HEK293 (cell line): ENCODE measurements around the gene CSGALNACT2.

Source experiments
- CTCF ChIP-seq: fragments of 450-650 bp; formaldehyde crosslinking; IDR thresholded peaks from 2 replicates; pipeline ENCODE4 v1.5.1; 2016; ENCODE audit warnings: missing biosample characterization, missing genetic modification characterization
- KLF1 ChIP-seq: fragments of 450-650 bp; formaldehyde crosslinking; IDR thresholded peaks from 2 replicates; pipeline ENCODE4 v1.5.1; 2016; ENCODE audit warnings: missing biosample characterization, missing genetic modification characterization
- ZFP37 ChIP-seq: fragments of 450-650 bp; formaldehyde crosslinking; IDR thresholded peaks from 2 replicates; pipeline ENCODE4 v1.5.1; 2016; ENCODE audit warnings: missing biosample characterization, missing genetic modification characterization
- ZFP41 ChIP-seq: fragments of 450-650 bp; formaldehyde crosslinking; IDR thresholded peaks from 2 replicates; pipeline ENCODE4 v1.5.1; 2016; ENCODE audit warnings: missing biosample characterization, missing genetic modification characterization, borderline replicate concordance
- ZNF362 ChIP-seq: fragments of 450-650 bp; formaldehyde crosslinking; IDR thresholded peaks from 2 replicates; pipeline ENCODE4 v1.5.1; 2016; ENCODE audit warnings: missing biosample characterization, missing genetic modification characterization
- ZNF433 ChIP-seq: fragments of 450-650 bp; formaldehyde crosslinking; IDR thresholded peaks from 2 replicates; pipeline ENCODE4 v1.5.1; 2016; ENCODE audit warnings: missing biosample characterization, missing genetic modification characterization, low read depth
- ZNF645 ChIP-seq: fragments of 450-650 bp; formaldehyde crosslinking; IDR thresholded peaks from 2 replicates; pipeline ENCODE4; 2016; ENCODE audit warnings: missing biosample characterization, missing genetic modification characterization
- ZNF768 ChIP-seq: fragments of 450-650 bp; formaldehyde crosslinking; IDR thresholded peaks from 2 replicates; pipeline ENCODE4 v1.5.1; 2018; ENCODE audit warnings: missing biosample characterization, mild to moderate bottlenecking, missing genetic modification characterization
- TF ChIP-seq, protein P1 (sequence below): fragments of 450-650 bp; formaldehyde crosslinking; IDR thresholded peaks from 2 replicates; pipeline ENCODE4 v1.5.1; 2017; ENCODE audit warnings: missing biosample characterization, mild to moderate bottlenecking, missing genetic modification characterization, moderate library complexity
- TF ChIP-seq, protein P2 (sequence below): fragments of 450-650 bp; IDR thresholded peaks from 2 replicates; pipeline ENCODE4 v1.5.1; 2018; ENCODE audit warnings: missing biosample characterization, missing genetic modification characterization
- TF ChIP-seq, protein P3 (sequence below): fragments of 450-650 bp; formaldehyde crosslinking; IDR thresholded peaks from 2 replicates; pipeline ENCODE4 v1.5.1; 2016; ENCODE audit warnings: missing biosample characterization, missing genetic modification characterization, low read depth

DNA sequence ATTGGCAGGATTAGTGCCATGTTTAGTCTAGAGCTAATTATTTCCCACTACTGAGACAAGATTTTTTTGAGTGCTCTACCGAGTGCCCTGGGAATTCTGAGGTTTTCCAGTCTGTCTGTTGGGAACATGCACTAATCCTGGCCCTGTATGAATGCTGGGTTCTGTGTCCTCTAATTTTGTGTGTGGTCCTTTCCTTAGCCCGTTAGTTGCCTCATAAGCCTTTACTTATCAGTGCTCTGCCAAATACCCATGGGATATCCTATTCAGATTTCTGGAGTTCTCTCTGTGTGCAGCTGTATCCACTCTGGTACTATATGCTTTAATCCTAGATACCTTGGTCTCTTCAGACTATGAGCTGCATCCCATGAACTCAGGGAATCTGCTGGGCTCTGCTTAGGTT lies 13.1 kb downstream of the CSGALNACT2 start:
- TF ChIP-seq CTCF (tag by site-specific recombination) (no peak), KLF1 (tag by site-specific recombination) (no peak), ZNF433 (tag by site-specific recombination) (no peak), ZFP37 (tag by site-specific recombination) (no peak), ZNF768 (tag by site-specific recombination) (no peak), ZNF645 (tag by site-specific recombination) (no peak), ZNF362 (tag by site-specific recombination) (no peak), ZFP41 (tag by site-specific recombination) (no peak)
- TF ChIP-seq, protein P1, sequence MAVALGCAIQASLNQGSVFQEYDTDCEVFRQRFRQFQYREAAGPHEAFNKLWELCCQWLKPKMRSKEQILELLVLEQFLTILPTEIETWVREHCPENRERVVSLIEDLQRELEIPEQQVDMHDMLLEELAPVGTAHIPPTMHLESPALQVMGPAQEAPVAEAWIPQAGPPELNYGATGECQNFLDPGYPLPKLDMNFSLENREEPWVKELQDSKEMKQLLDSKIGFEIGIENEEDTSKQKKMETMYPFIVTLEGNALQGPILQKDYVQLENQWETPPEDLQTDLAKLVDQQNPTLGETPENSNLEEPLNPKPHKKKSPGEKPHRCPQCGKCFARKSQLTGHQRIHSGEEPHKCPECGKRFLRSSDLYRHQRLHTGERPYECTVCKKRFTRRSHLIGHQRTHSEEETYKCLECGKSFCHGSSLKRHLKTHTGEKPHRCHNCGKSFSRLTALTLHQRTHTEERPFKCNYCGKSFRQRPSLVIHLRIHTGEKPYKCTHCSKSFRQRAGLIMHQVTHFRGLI (tag by site-specific recombination), result no peak
- TF ChIP-seq, protein P2, sequence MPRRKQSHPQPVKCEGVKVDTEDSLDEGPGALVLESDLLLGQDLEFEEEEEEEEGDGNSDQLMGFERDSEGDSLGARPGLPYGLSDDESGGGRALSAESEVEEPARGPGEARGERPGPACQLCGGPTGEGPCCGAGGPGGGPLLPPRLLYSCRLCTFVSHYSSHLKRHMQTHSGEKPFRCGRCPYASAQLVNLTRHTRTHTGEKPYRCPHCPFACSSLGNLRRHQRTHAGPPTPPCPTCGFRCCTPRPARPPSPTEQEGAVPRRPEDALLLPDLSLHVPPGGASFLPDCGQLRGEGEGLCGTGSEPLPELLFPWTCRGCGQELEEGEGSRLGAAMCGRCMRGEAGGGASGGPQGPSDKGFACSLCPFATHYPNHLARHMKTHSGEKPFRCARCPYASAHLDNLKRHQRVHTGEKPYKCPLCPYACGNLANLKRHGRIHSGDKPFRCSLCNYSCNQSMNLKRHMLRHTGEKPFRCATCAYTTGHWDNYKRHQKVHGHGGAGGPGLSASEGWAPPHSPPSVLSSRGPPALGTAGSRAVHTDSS (tag by site-specific recombination), result no peak
- TF ChIP-seq, protein P3, sequence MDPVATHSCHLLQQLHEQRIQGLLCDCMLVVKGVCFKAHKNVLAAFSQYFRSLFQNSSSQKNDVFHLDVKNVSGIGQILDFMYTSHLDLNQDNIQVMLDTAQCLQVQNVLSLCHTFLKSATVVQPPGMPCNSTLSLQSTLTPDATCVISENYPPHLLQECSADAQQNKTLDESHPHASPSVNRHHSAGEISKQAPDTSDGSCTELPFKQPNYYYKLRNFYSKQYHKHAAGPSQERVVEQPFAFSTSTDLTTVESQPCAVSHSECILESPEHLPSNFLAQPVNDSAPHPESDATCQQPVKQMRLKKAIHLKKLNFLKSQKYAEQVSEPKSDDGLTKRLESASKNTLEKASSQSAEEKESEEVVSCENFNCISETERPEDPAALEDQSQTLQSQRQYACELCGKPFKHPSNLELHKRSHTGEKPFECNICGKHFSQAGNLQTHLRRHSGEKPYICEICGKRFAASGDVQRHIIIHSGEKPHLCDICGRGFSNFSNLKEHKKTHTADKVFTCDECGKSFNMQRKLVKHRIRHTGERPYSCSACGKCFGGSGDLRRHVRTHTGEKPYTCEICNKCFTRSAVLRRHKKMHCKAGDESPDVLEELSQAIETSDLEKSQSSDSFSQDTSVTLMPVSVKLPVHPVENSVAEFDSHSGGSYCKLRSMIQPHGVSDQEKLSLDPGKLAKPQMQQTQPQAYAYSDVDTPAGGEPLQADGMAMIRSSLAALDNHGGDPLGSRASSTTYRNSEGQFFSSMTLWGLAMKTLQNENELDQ (tag by site-specific recombination), result no peak
